Activated effector memory CD4-positive, alpha-beta T cell treated with anti-CD3 and anti-CD28 coated beads, Interleukin-2, amount 50 U/mL, for 16 hours (primary cell): Measurements from ENCODE around the gene SPP1.

Experiments used
- DNase-seq: peaks from one replicate; pipeline ENCODE4 v3.0.0-alpha.2; 2020

Gene SPP1

GRCh38 chr4:87956501-87956900 is 19.0 kb upstream of the SPP1 start:
- DNase-seq: no peak

GRCh38 chr4:87957061-87957460 is 18.5 kb upstream of the SPP1 start:
- no peak for DNase-seq

GRCh38 chr4:87961993-87962392 is 13.5 kb upstream of the SPP1 start:
- DNase-seq: no peak

- DNase-seq: no peak
Observed at GRCh38 chr4:87962398-87963146, 12.9 kb upstream of the SPP1 start.

GRCh38 chr4:87965501-87965975 is 10.0 kb upstream of the SPP1 start:
- DNase-seq: no peak

GRCh38 chr4:87966095-87966496 is 9.4 kb upstream of the SPP1 start:
- no peak for DNase-seq

- no peak for DNase-seq
Observed at GRCh38 chr4:87967193-87967592, 8.3 kb upstream of the SPP1 start.

- DNase-seq: no peak
Observed at GRCh38 chr4:87970121-87970520, 5.4 kb upstream of the SPP1 start.

GRCh38 chr4:87971866-87972265 is 3.6 kb upstream of the SPP1 start:
- no peak for DNase-seq

- peak; percentile 76 for DNase-seq
Observed at GRCh38 chr4:87973283-87974169, 2.0 kb upstream of the SPP1 start.

GRCh38 chr4:87974856-87975462 is 555 bp upstream of the SPP1 start:
- DNase-seq: no peak

GRCh38 chr4:87977521-87978278 is 2.2 kb downstream of the SPP1 start:
- no peak for DNase-seq

- no peak for DNase-seq
Observed at GRCh38 chr4:87978681-87979080, 3.2 kb downstream of the SPP1 start.

- no peak for DNase-seq
Observed at GRCh38 chr4:87979810-87980209, 4.3 kb downstream of the SPP1 start.

- no peak for DNase-seq
Observed at GRCh38 chr4:87981486-87981885, 6.0 kb downstream of the SPP1 start.

GRCh38 chr4:87982036-87982435 is 6.5 kb downstream of the SPP1 start:
- DNase-seq: no peak

- no peak for DNase-seq
Observed at GRCh38 chr4:87982446-87983010, 7.0 kb downstream of the SPP1 start.

- DNase-seq: no peak
Observed at GRCh38 chr4:87983996-87984395, 8.5 kb downstream of the SPP1 start.

GRCh38 chr4:87985097-87985886 is 9.8 kb downstream of the SPP1 start:
- DNase-seq: peak; percentile 74

GRCh38 chr4:87985887-87986200 is 10.3 kb downstream of the SPP1 start:
- DNase-seq: no peak

- no peak for DNase-seq
Observed at GRCh38 chr4:87986508-87986907, 11.0 kb downstream of the SPP1 start.

GRCh38 chr4:87989765-87990164 is 14.3 kb downstream of the SPP1 start:
- no peak for DNase-seq
